Measurements from ENCODE around the gene LRRK2.

LRRK2 gene

DNA sequence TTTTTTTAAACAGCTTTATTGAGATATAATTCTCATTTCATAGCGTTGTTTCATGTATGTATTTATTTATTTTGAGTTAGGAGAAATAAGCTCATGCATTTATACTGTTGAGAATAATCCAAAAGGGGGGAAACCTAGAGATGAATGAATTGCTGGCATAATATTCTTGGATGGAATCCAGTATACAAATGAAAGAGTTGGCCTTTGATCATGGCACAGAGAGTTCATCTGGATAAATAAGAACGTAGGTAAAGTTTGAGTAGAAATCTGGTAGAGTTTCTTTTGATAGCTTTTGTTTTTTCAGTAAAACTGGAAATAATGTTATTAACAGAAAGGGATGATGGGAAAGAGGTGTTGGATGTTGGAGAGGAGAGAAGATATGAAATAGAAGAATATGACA, 166.2 kb downstream of the LRRK2 start:
- no peak for FAIRE-seq
- no peak for DNase-seq (ENCODE audit: insufficient read length)
- TF ChIP-seq POLR2A (IDR thresholded peaks at IDR 0.05; ENCODE audit: low read depth, low read length): no peak
- no peak for TF ChIP-seq TAF1 (IDR thresholded peaks at IDR 0.05; ENCODE audit: borderline replicate concordance, low read depth, low read length)
- TF ChIP-seq POLR2AphosphoS5 (IDR thresholded peaks at IDR 0.05; ENCODE audit: low read depth, low read length): no peak

DNA sequence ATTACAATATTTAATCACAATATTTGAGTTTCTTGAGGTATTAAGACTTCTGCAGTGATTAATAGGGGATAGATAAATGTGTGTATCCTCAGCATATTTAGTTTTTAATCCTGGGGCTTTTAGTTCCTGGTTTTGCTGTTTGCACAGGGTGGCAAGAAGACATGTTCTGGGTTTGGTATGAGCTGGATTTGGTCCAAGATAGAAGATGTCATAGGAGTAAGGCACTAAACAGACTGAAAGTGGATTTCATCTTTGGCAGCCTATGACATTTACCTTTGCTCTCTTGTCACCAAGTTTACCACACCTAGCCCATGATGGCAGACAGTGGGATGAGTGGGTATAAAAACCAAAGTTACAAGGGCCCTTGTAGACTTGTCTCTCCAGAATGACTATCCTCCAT, 168.2 kb downstream of the LRRK2 start:
- TF ChIP-seq POLR2A (IDR thresholded peaks at IDR 0.05; ENCODE audit: low read depth, low read length): no peak
- no peak for TF ChIP-seq POLR2AphosphoS5 (IDR thresholded peaks at IDR 0.05; ENCODE audit: low read depth, low read length)
- TF ChIP-seq TAF1 (IDR thresholded peaks at IDR 0.05; ENCODE audit: borderline replicate concordance, low read depth, low read length): no peak
- no peak for DNase-seq (ENCODE audit: insufficient read length)
- no peak for FAIRE-seq

DNA sequence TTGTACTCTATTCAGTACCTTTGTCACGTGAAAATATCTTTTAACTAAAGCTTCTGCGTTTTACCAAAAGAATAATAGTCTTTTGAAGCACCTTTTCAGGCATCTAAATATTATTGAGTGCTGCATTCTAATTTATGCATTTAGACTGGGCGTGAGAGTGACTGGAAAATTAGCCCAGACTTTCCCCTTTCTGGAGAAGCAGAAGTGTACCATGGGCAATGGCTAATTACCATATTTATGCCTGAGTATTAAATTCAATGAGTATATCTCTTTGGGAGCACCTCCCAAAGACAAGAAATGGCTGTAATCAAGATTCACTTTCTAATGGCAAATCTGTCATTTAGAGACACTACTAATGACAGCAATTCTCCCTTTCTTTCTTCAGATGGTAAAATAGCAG, 174.9 kb downstream of the LRRK2 start:
- no peak for TF ChIP-seq POLR2A (IDR thresholded peaks at IDR 0.05; ENCODE audit: low read depth, low read length)
- TF ChIP-seq TAF1 (IDR thresholded peaks at IDR 0.05; ENCODE audit: borderline replicate concordance, low read depth, low read length): no peak
- TF ChIP-seq POLR2AphosphoS5 (IDR thresholded peaks at IDR 0.05; ENCODE audit: low read depth, low read length): no peak
- DNase-seq (ENCODE audit: insufficient read length): no peak
- no peak for FAIRE-seq

DNA sequence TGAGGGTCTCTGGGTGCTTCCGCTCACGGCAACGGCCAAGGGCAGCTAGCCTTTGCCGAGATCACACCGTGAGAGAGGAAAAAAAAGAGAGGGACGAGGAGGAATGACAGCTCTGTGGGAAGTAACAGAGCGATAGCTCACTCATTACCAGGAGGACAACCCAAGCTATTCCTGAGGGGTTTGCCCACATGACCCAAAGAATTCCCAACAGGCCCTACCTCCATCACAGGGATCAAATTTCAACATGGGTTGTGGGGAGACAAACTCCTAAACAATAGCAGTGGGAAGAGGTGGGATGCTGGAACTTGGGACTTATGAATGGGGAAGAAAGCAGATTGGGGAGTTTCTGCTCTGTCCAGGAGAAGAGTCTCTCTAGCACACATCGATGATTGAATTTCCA, 180.6 kb downstream of the LRRK2 start:
- TF ChIP-seq POLR2A (IDR thresholded peaks at IDR 0.05; ENCODE audit: low read depth, low read length): no peak
- TF ChIP-seq POLR2AphosphoS5 (IDR thresholded peaks at IDR 0.05; ENCODE audit: low read depth, low read length): no peak
- TF ChIP-seq TAF1 (IDR thresholded peaks at IDR 0.05; ENCODE audit: borderline replicate concordance, low read depth, low read length): no peak
- no peak for DNase-seq (ENCODE audit: insufficient read length)
- FAIRE-seq: no peak
